Measurements from ENCODE around the gene MRTFA. TPM values are rescaled to one million over a fixed set of nuclear protein-coding genes. Genes with fewer than 3 reads are reported as not detected.

MRTFA gene
- total and polyA plus RNA-seq, 8 donors = 11.1 to 706 (median 61.2) TPM

DNA sequence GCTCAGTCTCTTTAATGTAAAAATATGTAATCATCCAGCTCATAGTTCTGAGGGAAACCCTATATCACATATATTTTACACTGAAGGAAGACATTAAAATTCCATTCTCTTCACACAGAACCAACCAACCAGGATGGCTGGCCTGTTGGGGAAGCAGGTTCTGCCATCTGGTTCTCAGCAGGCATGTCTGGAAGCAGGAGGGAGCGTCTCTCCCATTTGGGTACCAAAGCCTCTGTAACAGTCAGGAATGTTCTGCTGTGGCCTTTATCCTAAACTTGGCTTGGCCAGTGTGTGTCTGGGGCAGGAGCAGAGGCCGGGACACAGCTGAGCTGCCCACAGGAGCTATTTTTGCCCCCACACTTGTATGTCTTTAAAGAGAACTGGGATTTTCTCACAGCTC is 236.9 kb downstream of the MRTFA start:
- Histone ChIP-seq H3K27me3 (no peaks in the 10 kb centered on the region), H3K36me3 (peaks cover 25 to 53% (median 47%) of the 10 kb centered on the region in 4 donors), H3K4me3 (no peak overlapping the region), H3K27ac (peak overlapping the region in 4 of 5 donors; percentile 38 to 64 (median 52)), H3K4me1 (peaks cover 14 to 74% (median 49%) of the 10 kb centered on the region in 4 donors), H3K9me3 (no peaks in the 10 kb centered on the region)
- intact Hi-C loops (cut with DNase I; ENCODE audit: low total_unique reads) = no loop called here
- no peak for DNase-seq
- WGBS, 5 donors = 71 to 84% (median 82%) methylated on average over 2 of the region's 2 CpGs
- TF ChIP-seq, protein P1, sequence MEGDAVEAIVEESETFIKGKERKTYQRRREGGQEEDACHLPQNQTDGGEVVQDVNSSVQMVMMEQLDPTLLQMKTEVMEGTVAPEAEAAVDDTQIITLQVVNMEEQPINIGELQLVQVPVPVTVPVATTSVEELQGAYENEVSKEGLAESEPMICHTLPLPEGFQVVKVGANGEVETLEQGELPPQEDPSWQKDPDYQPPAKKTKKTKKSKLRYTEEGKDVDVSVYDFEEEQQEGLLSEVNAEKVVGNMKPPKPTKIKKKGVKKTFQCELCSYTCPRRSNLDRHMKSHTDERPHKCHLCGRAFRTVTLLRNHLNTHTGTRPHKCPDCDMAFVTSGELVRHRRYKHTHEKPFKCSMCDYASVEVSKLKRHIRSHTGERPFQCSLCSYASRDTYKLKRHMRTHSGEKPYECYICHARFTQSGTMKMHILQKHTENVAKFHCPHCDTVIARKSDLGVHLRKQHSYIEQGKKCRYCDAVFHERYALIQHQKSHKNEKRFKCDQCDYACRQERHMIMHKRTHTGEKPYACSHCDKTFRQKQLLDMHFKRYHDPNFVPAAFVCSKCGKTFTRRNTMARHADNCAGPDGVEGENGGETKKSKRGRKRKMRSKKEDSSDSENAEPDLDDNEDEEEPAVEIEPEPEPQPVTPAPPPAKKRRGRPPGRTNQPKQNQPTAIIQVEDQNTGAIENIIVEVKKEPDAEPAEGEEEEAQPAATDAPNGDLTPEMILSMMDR (IDR thresholded peaks at IDR 0.05) = no peak
- TF ChIP-seq POLR2A (IDR thresholded peaks at IDR 0.05) (no peak), POLR2AphosphoS5 (IDR thresholded peaks at IDR 0.05) (no peak), EP300 (IDR thresholded peaks at IDR 0.05) (no peak)

DNA sequence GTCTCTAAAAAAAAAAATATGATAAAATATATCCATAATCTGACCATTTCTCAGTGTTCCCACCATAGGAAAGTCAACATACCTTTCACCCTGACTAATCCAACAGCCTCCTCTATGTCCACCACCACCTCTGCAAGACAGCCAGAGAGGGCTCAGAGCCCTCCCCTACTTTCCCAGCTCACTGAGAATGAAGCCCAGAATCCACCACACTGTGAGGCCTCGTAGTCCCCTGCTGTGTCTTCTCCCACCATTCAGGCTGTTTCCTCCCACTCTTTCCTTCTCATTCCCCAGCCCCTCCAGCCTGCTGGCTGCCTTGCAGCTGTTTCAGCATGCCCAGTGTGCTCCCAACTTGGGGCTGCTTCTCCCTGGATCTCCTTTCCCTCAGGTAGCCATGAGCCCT is 239.1 kb downstream of the MRTFA start:
- H3K4me3 ChIP-seq = no peak overlapping the region
- H3K27ac ChIP-seq = peak overlapping the region; percentile 77 to 85 (median 83)
- no peaks in the 10 kb centered on the region for H3K27me3 ChIP-seq
- H3K4me1 ChIP-seq = peaks cover 14 to 80% (median 62%) of the 10 kb centered on the region in 4 donors
- TF ChIP-seq EP300 (IDR thresholded peaks at IDR 0.05) = no peak
- no peak for TF ChIP-seq POLR2A (IDR thresholded peaks at IDR 0.05)
- TF ChIP-seq, protein P1 (IDR thresholded peaks at IDR 0.05) = no peak
- no peak for TF ChIP-seq POLR2AphosphoS5 (IDR thresholded peaks at IDR 0.05)
- peak in 1 of 2 donors; percentile 63 for DNase-seq
- H3K36me3 ChIP-seq = peaks cover 16 to 33% (median 29%) of the 10 kb centered on the region in 4 donors
- WGBS, 5 donors = 38 to 52% (median 45%) methylated on average over 1 of the region's 1 CpG
- intact Hi-C loops (cut with DNase I; ENCODE audit: low total_unique reads) = no loop called here
- no peaks in the 10 kb centered on the region for H3K9me3 ChIP-seq

- Histone ChIP-seq H3K4me1 (peaks cover 14 to 85% (median 64%) of the 10 kb centered on the region in 4 donors), H3K27ac (peak overlapping the region; percentile 77 to 85 (median 83)), H3K27me3 (no peaks in the 10 kb centered on the region), H3K9me3 (no peaks in the 10 kb centered on the region), H3K4me3 (no peak overlapping the region), H3K36me3 (peaks cover 10 to 28% (median 24%) of the 10 kb centered on the region in 4 donors)
- intact Hi-C loops (cut with DNase I; ENCODE audit: low total_unique reads) = no loop called here
- WGBS, 5 donors = 18 to 37% (median 30%) methylated on average over 4 of the region's 4 CpGs
- DNase-seq = peak; percentile 91 to 96
- TF ChIP-seq POLR2AphosphoS5 (IDR thresholded peaks at IDR 0.05) = peak in 2 of 3 donors; percentile 43 to 80
- no peak for TF ChIP-seq EP300 (IDR thresholded peaks at IDR 0.05)
- TF ChIP-seq, protein P1 (IDR thresholded peaks at IDR 0.05) = no peak
Observed at GRCh38 chr22:40396882-40397281, 239.6 kb downstream of the MRTFA start.

GRCh38 chr22:40395607-40396006 is 240.9 kb downstream of the MRTFA start:
- intact Hi-C loops (cut with DNase I; ENCODE audit: low total_unique reads) = no loop called here
- 85 to 89% (median 89%) methylated on average over 7 of the region's 7 CpGs for WGBS, 5 donors

More at GRCh38 chr22:40395607-40396006, 240.9 kb downstream of the MRTFA start:
- Histone ChIP-seq H3K36me3 (peaks cover 0 to 15% (median 11%) of the 10 kb centered on the region in 4 donors), H3K4me3 (no peak overlapping the region), H3K9me3 (no peaks in the 10 kb centered on the region), H3K27me3 (no peaks in the 10 kb centered on the region), H3K27ac (peak overlapping the region; percentile 13 to 85 (median 77)), H3K4me1 (peaks cover 14 to 89% (median 60%) of the 10 kb centered on the region in 4 donors)
- TF ChIP-seq POLR2A (IDR thresholded peaks at IDR 0.05) = no peak
- TF ChIP-seq POLR2AphosphoS5 (IDR thresholded peaks at IDR 0.05) = no peak
- TF ChIP-seq EP300 (IDR thresholded peaks at IDR 0.05) = no peak
- TF ChIP-seq, protein P1 (IDR thresholded peaks at IDR 0.05) = no peak
- DNase-seq = no peak
